Tongue (tissue), 2 donors: ENCODE results near the gene MRPS14. TPM values are rescaled to one million over a fixed set of nuclear protein-coding genes. Genes with fewer than 3 reads are reported as not detected.

Source experiments
- DNase-seq: peaks from one replicate; pipeline ENCODE4 v3.0.0-alpha.2; 2015
- total RNA-seq: library from RNA; depleted of rRNA; stranded (reverse); fragments of >200 nt; gene quantifications from one replicate; pipeline ENCODE4 v1.2.3, GENCODE V29; 2014

Gene MRPS14
- total RNA-seq, 1 donor from 2014 or later, result 31.7 TPM

- no peak for DNase-seq
Measured at GRCh38 chr1:175019524-175019923, 3.7 kb downstream of the MRPS14 start.

DNA sequence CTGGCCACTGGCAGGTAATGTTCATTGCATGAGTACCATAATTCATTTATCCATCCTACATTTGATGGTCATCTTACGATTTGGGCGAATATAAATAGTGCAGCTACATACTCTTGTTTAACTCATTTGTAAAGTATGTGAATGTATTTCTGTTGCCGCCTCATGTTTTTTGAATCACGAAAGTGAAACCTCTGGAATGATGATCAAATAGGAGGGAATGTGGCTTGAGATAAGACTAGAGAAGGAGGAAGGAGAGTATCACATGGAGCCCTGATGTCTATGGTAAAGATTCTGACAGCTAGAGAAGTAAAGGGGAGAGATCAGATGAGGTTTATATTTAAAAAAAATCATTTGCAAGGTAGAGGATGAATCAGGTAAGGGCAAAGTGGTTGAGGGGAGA is 8.0 kb downstream of the MRPS14 start:
- no peak for DNase-seq

- DNase-seq, result no peak
Measured at GRCh38 chr1:175013445-175013844, 9.8 kb downstream of the MRPS14 start.

DNA sequence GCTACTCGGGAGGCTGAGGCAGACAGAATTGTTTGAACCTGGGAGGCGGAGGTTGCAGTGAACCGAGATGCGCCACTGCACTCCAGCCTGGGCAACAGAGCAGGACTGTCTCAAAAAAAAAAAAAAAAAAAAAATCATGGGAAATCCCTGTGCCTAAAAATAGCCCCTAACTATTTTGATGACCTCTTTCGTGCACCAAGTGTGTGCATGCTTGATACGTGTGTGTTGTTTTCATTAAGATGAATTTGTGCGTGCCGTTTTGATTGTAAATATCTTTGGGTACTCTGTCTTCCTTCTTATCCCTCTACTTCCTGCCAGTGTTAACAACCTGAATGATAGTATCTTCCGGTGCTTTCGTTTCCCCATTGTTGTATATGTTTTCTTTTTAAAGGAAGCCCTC is 13.7 kb downstream of the MRPS14 start:
- no peak for DNase-seq

DNA sequence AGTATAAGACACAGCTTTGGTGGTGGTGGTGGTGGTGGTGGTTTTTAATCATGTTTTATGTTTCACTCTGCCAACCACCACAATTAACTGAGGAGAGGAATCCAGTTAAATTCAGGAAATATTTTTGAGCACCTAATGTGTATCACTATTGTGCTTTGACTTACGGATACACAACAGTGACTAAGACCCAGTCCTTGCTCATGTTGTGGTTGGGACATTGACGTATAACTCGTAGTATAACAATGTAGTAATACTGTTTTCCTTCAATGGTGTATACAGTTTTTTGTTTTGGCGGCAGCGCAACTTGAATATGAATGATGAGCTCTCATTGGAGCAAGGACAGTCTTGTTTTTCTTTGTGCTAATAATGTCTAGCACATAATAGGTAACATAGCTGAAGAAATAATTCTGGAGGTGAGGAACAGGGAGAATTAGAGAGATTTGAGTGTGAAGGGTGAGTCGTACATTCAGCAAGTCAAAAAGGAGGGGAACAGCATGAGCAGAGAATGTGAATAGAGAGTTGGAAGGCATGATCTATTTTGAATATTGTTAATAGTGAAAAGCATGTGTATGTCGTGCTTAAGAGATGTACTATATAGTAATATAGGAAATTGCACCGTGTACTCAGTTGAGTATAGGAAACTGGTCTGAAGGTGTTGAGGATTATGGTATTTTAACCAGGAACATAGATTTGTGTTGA is 18.0 kb downstream of the MRPS14 start:
- DNase-seq, result no peak

- DNase-seq, result no peak
Measured at GRCh38 chr1:175003521-175003920, 19.7 kb downstream of the MRPS14 start.

DNA sequence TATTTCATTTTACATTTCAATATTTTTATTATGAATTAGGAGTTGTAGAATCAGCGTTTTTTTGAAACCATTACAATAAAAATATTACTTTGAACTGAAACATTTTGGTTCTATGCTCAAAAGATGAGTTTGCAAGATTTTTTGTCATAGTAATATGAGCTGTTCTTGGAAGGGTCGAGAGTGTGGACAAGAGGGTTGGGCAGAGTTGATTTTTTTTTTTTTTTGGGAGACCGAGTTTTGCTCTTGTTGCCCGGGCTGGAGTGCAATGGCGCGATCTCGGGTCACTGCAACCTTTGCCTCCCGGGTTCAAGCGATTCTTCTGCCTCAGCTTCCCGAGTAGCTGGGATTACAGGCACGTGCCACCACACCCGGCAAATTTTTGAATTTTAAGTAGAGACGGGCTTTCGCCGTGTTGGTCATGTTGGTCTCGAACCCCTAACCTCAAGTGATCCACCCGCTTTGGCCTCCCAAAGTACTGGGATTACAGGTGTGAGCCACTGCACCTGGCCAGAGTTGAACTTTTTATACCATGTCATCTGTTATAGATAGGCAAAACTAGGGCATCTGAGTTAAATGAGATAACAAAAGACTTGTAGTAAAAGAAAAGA is 20.2 kb downstream of the MRPS14 start:
- no peak for DNase-seq

- DNase-seq, result no peak
Measured at GRCh38 chr1:175000697-175001187, 22.5 kb downstream of the MRPS14 start.

- no peak for DNase-seq
Measured at GRCh38 chr1:174999936-175000696, 23.1 kb downstream of the MRPS14 start, which contains the start of gene CACYBP. Gene CACYBP, plus strand, starts transcription at chr1:174999947. Its CDS starts 234 bp downstream, at chr1:175000181.

GRCh38 chr1:174999216-174999935 is 23.8 kb downstream of the MRPS14 start:
- peak; percentile 100 for DNase-seq

DNA sequence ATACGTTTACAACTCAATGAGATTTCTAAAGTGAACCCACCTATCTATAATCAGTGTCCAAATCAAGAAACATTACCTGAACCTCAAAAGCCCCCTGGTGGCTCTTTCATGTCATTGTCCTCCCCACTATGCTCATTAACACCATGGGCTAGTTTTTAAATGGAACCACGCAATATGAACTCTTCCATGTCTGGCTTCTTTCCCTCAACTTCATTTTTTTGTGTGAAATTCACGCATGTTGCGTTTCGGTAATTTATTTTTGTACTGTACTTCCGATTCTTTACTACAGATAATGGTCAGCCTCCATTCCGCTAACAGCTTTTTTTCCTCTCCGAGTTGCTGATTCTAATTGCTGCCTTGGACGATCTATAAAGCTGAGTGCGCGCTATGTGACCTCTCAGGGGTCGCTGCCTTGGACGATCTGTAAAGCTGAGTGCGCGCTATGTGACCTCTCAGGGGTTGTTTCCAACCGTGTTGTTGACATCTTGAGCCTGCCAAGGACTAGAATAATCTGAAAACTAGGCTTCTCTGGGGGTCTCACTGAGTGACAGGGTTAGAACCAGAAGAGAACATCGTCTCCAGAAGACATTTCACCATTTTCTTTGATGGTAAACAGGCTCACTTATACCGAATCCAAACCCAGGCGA is 24.5 kb downstream of the MRPS14 start:
- peak; percentile 82 for DNase-seq

DNA sequence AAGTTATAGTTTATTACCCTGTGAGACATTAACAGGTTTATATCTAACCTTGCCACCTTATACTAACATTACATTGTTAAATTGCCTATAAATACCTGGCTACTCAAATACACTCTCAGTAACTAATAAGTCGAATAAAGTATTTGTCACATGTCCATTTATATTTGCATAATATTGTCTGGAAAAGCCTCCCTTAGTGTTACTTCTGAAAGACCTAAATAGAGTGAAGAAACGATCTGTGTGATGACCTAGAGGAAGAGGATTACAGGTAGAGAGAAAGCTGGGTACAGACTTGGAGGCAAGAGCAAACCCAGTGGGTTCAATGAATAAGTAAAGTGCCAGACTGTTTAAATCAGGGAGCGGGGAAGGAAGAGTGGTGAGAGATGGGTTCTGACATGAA is 26.2 kb downstream of the MRPS14 start:
- no peak for DNase-seq

GRCh38 chr1:174996476-174996875 is 26.7 kb downstream of the MRPS14 start:
- DNase-seq, result no peak

DNA sequence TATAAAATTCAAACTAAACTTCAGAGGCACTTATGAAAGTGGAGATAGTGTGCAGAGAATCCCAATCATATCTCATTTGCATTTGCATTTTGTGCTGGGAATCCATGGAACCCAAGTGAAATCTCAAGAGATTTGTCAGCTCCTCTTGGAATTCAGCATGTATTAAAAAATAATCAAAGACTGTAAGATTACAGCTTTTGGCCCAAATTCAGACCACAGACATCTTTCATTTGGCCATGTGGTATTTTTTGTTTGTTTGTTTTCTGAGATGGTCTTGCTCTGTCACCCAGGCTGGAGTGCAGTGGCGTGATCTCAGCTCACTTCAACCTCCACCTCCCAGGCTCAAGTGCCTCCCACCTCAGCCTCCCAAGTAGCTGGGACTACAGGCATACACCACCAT is 27.3 kb downstream of the MRPS14 start:
- DNase-seq, result no peak

- no peak for DNase-seq
Measured at GRCh38 chr1:174995121-174995520, 28.1 kb downstream of the MRPS14 start.

DNA sequence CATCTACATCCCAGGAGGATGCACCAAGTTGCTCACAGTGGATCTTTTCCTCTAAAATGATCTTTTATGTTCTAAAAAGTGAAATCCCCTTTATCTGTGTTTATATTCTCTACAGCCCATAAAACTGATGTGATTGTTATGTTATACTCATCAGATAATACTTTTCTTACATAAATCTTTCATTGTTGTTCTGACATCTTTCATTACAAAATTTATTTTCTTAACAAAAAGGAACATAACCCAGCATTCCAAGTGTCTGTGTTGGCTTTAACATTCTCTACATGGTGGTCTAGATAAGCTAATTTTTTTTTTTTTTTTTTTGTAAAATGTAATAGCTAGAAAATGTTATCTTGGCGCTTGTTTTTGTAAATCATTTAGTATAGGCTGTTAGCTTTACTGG is 31.8 kb downstream of the MRPS14 start:
- no peak for DNase-seq

DNA sequence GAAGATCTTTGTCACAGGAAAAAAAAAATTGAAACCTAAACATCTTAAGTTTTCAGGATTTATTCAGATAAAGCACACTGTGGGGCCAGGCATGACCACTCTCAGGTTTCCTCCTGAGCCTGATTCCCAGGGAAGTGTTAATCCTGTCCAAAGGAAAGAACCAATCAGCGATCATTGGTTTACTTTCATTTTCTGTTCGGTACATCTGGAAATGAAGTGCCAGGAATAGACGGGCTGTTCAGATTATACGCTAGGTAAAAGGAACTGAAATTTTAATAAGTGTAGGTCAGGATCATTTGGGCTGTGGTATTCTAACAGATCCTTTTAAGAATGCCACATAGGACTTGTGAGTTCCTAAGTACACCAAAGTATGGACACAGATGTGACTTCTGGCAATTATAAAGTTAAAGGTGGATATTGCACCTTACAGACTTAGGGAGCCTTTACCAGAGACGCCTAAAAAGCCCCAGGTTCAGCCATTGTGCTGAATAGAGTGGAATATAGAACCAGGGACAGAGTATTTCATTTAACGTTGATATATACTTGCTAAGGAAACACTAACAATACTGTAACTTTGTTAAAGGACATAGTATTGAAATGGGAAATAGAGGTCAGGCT is 32.7 kb downstream of the MRPS14 start:
- DNase-seq, result peak; percentile 51

DNA sequence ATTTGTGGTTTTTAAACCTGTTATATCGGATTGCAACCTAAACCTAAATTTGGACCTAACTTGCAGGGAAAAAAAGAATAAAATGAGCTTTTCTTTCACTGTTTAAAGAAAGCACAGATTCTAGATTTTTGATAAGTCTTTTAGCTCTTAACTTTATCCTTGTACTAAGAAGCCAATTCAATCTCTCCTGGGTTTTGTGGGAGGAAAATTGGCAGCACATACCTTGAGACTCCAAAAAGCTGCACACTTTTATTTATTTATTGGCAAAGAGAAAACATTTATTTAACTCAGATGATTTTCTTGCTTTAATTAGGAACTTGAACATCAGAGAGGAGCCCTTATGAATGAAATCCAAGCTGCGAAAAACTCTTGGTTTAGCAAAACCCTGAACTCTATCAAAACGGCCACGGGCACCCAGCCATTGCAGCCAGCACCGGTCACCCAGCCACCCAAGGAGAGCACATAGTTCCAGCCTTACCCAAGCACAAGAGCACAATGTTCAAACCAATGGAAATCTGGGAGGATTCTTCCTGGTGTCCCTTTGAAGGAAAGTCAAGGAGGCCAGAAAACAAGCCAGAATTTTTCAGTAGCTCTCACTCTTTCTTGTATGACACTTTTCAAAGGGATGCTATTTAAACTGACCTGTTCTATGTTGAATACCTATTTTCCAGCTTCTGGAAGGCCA is 33.5 kb downstream of the MRPS14 start:
- peak; percentile 52 for DNase-seq

DNA sequence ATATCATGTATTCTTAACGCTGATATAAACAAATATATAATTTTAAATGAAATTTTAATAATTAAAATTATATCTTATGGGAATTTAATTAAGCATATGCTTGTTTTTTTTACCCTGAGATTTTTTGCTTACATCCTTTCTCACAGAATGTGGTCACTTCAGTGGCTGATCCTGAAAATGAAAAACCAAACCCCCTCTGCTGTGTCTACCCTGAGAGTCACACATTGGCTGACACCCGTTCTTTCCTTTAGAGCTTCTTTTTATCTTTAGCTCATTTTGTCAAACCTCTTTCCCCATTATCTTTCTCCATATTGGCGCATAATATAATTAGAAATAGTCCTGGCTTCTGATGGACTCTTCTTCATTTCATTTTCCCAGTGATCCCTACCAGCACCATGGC is 34.2 kb downstream of the MRPS14 start:
- no peak for DNase-seq

DNA sequence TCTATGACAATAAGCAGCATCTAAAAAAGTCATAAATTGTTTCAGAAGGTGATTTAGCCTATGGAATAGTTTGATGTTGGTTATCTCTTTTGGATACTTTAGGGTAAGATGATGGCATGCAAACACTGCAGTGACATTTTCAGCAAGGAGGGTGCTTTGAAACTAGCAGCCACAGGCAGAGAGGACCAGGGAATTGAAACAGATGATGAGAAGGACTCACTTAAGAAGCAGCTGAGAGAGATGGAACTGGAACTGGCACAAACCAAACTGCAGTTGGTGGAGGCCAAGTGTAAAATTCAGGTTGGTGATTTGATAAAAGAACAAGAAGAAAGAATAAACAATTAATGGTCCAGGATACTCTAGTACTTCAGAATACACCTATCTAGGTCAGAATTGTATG is 34.7 kb downstream of the MRPS14 start:
- DNase-seq, result no peak

GRCh38 chr1:174984952-174985351 is 38.3 kb downstream of the MRPS14 start:
- DNase-seq, result no peak
